ENCODE results near the gene TSEN54.

The TSEN54 gene

GRCh38 chr17:75508931-75509361 is 7.4 kb upstream of the TSEN54 start:
- DNase-seq (ENCODE audit: low read depth) = no peak
- no peak overlapping the region for H3K4me3 ChIP-seq (ENCODE audit: low read length)
- TF ChIP-seq CTCF (conservative IDR thresholded peaks at IDR 0.05; ENCODE audit: low read depth, low read length) = no peak

- DNase-seq (ENCODE audit: low read depth) = no peak
- TF ChIP-seq CTCF (conservative IDR thresholded peaks at IDR 0.05; ENCODE audit: low read depth, low read length) = no peak
- no peak overlapping the region for H3K4me3 ChIP-seq (ENCODE audit: low read length)
These were observed 6.6 kb upstream of the TSEN54 start for GRCh38 chr17:75509528-75510258.

- TF ChIP-seq CTCF (conservative IDR thresholded peaks at IDR 0.05; ENCODE audit: low read depth, low read length) = no peak
- no peak for DNase-seq (ENCODE audit: low read depth)
- H3K4me3 ChIP-seq (ENCODE audit: low read length) = no peak overlapping the region
These were observed 5.1 kb upstream of the TSEN54 start for GRCh38 chr17:75511270-75511609.

- H3K4me3 ChIP-seq (ENCODE audit: low read length) = no peak overlapping the region
- no peak for DNase-seq (ENCODE audit: low read depth)
- no peak for TF ChIP-seq CTCF (conservative IDR thresholded peaks at IDR 0.05; ENCODE audit: low read depth, low read length)
These were observed 4.4 kb upstream of the TSEN54 start for GRCh38 chr17:75511610-75512575.

GRCh38 chr17:75512926-75513640 is 3.2 kb upstream of the TSEN54 start:
- TF ChIP-seq CTCF (conservative IDR thresholded peaks at IDR 0.05; ENCODE audit: low read depth, low read length) = no peak
- no peak for DNase-seq (ENCODE audit: low read depth)
- no peak overlapping the region for H3K4me3 ChIP-seq (ENCODE audit: low read length)

- H3K4me3 ChIP-seq (ENCODE audit: low read length) = no peak overlapping the region
- no peak for DNase-seq (ENCODE audit: low read depth)
- TF ChIP-seq CTCF (conservative IDR thresholded peaks at IDR 0.05; ENCODE audit: low read depth, low read length) = no peak
These were observed 2.7 kb upstream of the TSEN54 start for GRCh38 chr17:75513641-75514000.

Measured in retinal pigment epithelial cell (primary cell).